CD14-positive monocyte (primary cell): Measurements from ENCODE around the gene HARBI1. TPM values are rescaled to one million over a fixed set of nuclear protein-coding genes. Genes with fewer than 3 reads are reported as not detected.

Source experiments
- DNase-seq, 3 donors: peaks; one replicate each; pipeline ENCODE4 v3.0.0-alpha.2; 2011 to 2022
- H2AFZ ChIP-seq: 2 replicates; pipeline ENCODE4 v1.6.0; 2012; ENCODE audit warnings: mild to moderate bottlenecking, low read depth, low read length, inconsistent platforms; ENCODE audit not compliant: insufficient read depth, poor library complexity, severe bottlenecking
- H3K27ac ChIP-seq, 2 donors: 1 replicate in 1 of 2; 2 replicates in 1 of 2; pipeline ENCODE4 v1.5.1; 2012 to 2013; ENCODE audit warnings: low read length in 2 of 2, control low read depth in 1 of 2, inconsistent platforms in 1 of 2, low read depth in 1 of 2, mild to moderate bottlenecking in 1 of 2
- H3K27me3 ChIP-seq, 2 donors: one replicate each; pipeline versions ENCODE4 v1.6.0 to v1.6.1; 2011 to 2013; ENCODE audit warnings: low read length in 2 of 2; ENCODE audit not compliant: control insufficient read depth in 2 of 2, insufficient read depth in 2 of 2
- H3K36me3 ChIP-seq, 2 donors: replicated peaks in 1 of 2; 1 replicate in 1 of 2; 2 replicates in 1 of 2; pipeline versions ENCODE4 v1.5.1 to v1.6.1; 2012 to 2013; ENCODE audit warnings: low read length in 2 of 2, control low read depth in 1 of 2, inconsistent platforms in 1 of 2, mild to moderate bottlenecking in 1 of 2; ENCODE audit not compliant: insufficient read depth in 2 of 2, control insufficient read depth in 1 of 2
- H3K4me1 ChIP-seq, 2 donors: 1 replicate in 1 of 2; 2 replicates in 1 of 2; pipeline versions ENCODE4 v1.5.1 to v1.6.1; 2012 to 2013; ENCODE audit warnings: low read length in 2 of 2, control low read depth in 1 of 2, inconsistent platforms in 1 of 2, mild to moderate bottlenecking in 1 of 2, moderate library complexity in 1 of 2; ENCODE audit not compliant: insufficient read depth in 2 of 2, control insufficient read depth in 1 of 2
- H3K4me2 ChIP-seq: replicated peaks from 2 replicates; pipeline ENCODE3; 2012; ENCODE audit warnings: low read length, moderate library complexity, mild to moderate bottlenecking; ENCODE audit not compliant: poor library complexity, severe bottlenecking; ENCODE audit errors: extremely low read depth
- H3K4me3 ChIP-seq, 3 experiments: fragments of 200-600 bp in 1 of 3; sonication (generic) in 1 of 3; replicated peaks in 1 of 3; 1 replicate in 2 of 3; 2 replicates in 1 of 3; pipeline ENCODE4 v1.5.1; 2011 to 2013; ENCODE audit warnings: low read length in 3 of 3, mild to moderate bottlenecking in 3 of 3, control low read depth in 2 of 3, low read depth in 2 of 3, inconsistent platforms in 1 of 3, moderate library complexity in 1 of 3
- H3K79me2 ChIP-seq: 2 replicates; pipeline ENCODE4 v1.6.0; 2012; ENCODE audit warnings: mild to moderate bottlenecking, control low read depth, inconsistent platforms, low read length, moderate library complexity; ENCODE audit not compliant: insufficient read depth
- H3K9ac ChIP-seq: 2 replicates; pipeline ENCODE4 v1.6.0; 2017; ENCODE audit warnings: low read length, mild to moderate bottlenecking; ENCODE audit not compliant: insufficient read depth, poor library complexity, severe bottlenecking
- H3K9me3 ChIP-seq, 2 donors: replicated peaks in 1 of 2; 1 replicate in 1 of 2; 2 replicates in 1 of 2; pipeline versions ENCODE4 v1.5.1 to v1.6.1; 2012 to 2013; ENCODE audit warnings: low read length in 2 of 2, control low read depth in 1 of 2; ENCODE audit not compliant: control insufficient read depth in 1 of 2, insufficient read depth in 1 of 2
- H4K20me1 ChIP-seq: 2 replicates; pipeline ENCODE4 v1.6.0; 2012; ENCODE audit warnings: mild to moderate bottlenecking, low read length, control low read depth, moderate library complexity; ENCODE audit not compliant: insufficient read depth
- H3K27ac Mint-ChIP-seq, 7 donors: one replicate each; pipeline ENCODE4 v1.8.0; 2020; ENCODE audit warnings: mild to moderate bottlenecking in 7 of 7, mixed read lengths in 7 of 7, moderate library complexity in 6 of 7, inconsistent platforms in 2 of 7
- H3K27me3 Mint-ChIP-seq, 3 donors: one replicate each; pipeline ENCODE4 v1.8.0; 2021 to 2022; ENCODE audit warnings: low read depth in 3 of 3, mild to moderate bottlenecking in 3 of 3, mixed read lengths in 3 of 3, moderate library complexity in 3 of 3, inconsistent platforms in 1 of 3
- H3K36me3 Mint-ChIP-seq, 2 donors: one replicate each; pipeline ENCODE4 v1.8.0; 2020; ENCODE audit warnings: mixed read lengths in 2 of 2, inconsistent platforms in 1 of 2, mild to moderate bottlenecking in 1 of 2
- H3K4me1 Mint-ChIP-seq: one replicate; pipeline ENCODE4 v1.8.0; 2020; ENCODE audit warnings: mild to moderate bottlenecking, mixed read lengths
- H3K4me3 Mint-ChIP-seq, 2 donors: one replicate each; pipeline ENCODE4 v1.8.0; 2020; ENCODE audit warnings: mild to moderate bottlenecking in 2 of 2, mixed read lengths in 2 of 2, moderate library complexity in 1 of 2
- H3K9me3 Mint-ChIP-seq, 7 donors: one replicate each; pipeline ENCODE4 v1.8.0; 2020 to 2022; ENCODE audit warnings: mixed read lengths in 7 of 7, mild to moderate bottlenecking in 6 of 7, moderate library complexity in 6 of 7, inconsistent platforms in 2 of 7
- WGBS: methylation state at CpG from one replicate; pipeline ENCODE4 v1.1.5; 2013; ENCODE audit warnings: missing lambda C conversion rate; ENCODE audit not compliant: insufficient coverage; 5-methylcytosine and 5-hydroxymethylcytosine counted together
- intact Hi-C, 2 donors: fragments of 100-400 bp; cut with micrococcal nuclease; formaldehyde crosslinking; loops; one replicate each; pipeline versions ENCODE4 v1.15.0 to v1.15.1; 2023
- polyA plus RNA-seq, 3 donors: library from polyadenylated mRNA; depleted of rRNA in 1 of 3; unstranded in 2 of 3; stranded (reverse) in 1 of 3; fragments of 300-500 nt in 2 of 3; fragments of >200 nt in 1 of 3; fragmentation: Illumina TruSeq in 2 of 3; gene quantifications; 1 replicate in 2 of 3; 2 replicates in 1 of 3; pipeline ENCODE4 v1.2.3, GENCODE V29; 2012 to 2021
- TF ChIP-seq, protein P1 (sequence below): fragments of 200-600 bp; IDR thresholded peaks from one replicate; pipeline ENCODE4 v1.8.0; 2022; ENCODE audit warnings: antibody characterized with exemption, mild to moderate bottlenecking

Gene HARBI1
- polyA plus RNA-seq, 3 donors: 2.1 to 4.4 (median 2.1) TPM

DNA sequence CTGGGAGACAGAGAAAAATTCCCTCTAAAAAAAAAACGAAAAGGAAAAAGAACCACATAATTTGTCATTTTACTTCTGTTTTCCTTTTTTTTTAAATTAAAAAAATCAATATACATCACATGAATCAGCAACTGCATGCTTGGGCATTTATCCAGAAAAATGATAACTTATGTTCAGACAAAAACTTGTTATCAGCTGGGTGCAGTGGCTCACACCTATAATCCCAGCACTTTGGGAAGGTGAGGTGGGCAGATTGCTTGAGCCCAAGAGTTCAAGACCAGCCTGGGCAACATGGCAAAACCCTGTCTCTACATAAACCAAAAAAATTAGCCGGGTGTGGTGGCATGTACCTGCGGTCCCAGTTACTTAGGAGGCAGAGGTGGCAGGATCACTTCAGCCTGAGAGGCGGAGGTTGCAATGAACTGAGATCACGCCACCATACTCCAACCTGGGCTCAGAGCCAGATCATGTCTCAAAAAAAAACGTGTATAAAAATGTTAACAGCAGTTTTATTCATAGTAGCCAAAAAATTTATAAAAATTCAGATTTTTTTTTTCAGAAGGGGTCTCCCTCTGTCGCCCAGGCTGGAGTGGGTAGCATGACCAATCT is 51.7 kb downstream of the HARBI1 start:
- intact Hi-C loops: no loop called here
- H3K9ac ChIP-seq: no peak overlapping the region
- no peak overlapping the region for H3K4me3 ChIP-seq
- Mint-ChIP-seq H3K27me3 (no peaks in the 10 kb centered on the region), H3K4me1 (peaks cover 16% of the 10 kb centered on the region), H3K9me3 (peaks cover 0 to 2% (median 0%) of the 10 kb centered on the region in 7 donors), H3K36me3 (peaks cover 5 to 6% of the 10 kb centered on the region in 2 donors), H3K4me3 (no peak overlapping the region), H3K27ac (no peak overlapping the region)
- no peak for DNase-seq
- TF ChIP-seq, protein P1, sequence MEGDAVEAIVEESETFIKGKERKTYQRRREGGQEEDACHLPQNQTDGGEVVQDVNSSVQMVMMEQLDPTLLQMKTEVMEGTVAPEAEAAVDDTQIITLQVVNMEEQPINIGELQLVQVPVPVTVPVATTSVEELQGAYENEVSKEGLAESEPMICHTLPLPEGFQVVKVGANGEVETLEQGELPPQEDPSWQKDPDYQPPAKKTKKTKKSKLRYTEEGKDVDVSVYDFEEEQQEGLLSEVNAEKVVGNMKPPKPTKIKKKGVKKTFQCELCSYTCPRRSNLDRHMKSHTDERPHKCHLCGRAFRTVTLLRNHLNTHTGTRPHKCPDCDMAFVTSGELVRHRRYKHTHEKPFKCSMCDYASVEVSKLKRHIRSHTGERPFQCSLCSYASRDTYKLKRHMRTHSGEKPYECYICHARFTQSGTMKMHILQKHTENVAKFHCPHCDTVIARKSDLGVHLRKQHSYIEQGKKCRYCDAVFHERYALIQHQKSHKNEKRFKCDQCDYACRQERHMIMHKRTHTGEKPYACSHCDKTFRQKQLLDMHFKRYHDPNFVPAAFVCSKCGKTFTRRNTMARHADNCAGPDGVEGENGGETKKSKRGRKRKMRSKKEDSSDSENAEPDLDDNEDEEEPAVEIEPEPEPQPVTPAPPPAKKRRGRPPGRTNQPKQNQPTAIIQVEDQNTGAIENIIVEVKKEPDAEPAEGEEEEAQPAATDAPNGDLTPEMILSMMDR: no peak
- H3K4me1 ChIP-seq: peaks cover 10 to 15% of the 10 kb centered on the region in 2 donors
- WGBS: 100% methylated on average over 2 of the region's 7 CpGs
- no peak overlapping the region for H2AFZ ChIP-seq
- no peaks in the 10 kb centered on the region for H3K27me3 ChIP-seq
- no peaks in the 10 kb centered on the region for H3K36me3 ChIP-seq
- no peak overlapping the region for H3K4me2 ChIP-seq
- H3K79me2 ChIP-seq: peaks cover 88% of the 10 kb centered on the region
- H3K9me3 ChIP-seq: no peaks in the 10 kb centered on the region
- H4K20me1 ChIP-seq: peaks cover 55% of the 10 kb centered on the region
- H3K27ac ChIP-seq: no peak overlapping the region

DNA sequence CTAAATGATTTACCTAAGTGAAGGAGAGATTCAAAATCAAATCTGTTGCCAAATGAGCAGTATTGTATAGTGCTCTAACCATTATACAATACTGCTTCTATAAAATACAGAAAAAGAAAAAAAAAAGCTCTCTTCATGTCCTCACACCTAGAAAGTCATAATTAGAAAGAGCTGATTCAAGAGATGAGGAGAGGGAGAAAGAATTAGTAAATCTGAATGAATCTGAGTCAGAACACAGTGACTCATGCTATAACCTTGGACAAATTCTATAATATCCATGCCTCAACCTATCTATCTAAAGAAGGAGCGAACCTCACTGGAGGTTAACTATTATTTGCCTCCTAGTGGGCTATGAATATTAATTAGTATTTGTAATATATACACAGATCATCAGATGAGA is 52.6 kb downstream of the HARBI1 start:
- H3K4me3 Mint-ChIP-seq: no peak overlapping the region
- WGBS: no CpG with 5 or more reads among the region's 1 CpG

More for the DNA sequence above, 52.6 kb downstream of the HARBI1 start:
- intact Hi-C loops: no loop called here
- Histone ChIP-seq H3K9ac (no peak overlapping the region), H3K4me2 (no peak overlapping the region), H3K4me1 (peaks cover 14 to 21% of the 10 kb centered on the region in 2 donors), H3K9me3 (no peaks in the 10 kb centered on the region), H3K36me3 (no peaks in the 10 kb centered on the region), H3K4me3 (no peak overlapping the region), H3K27me3 (no peaks in the 10 kb centered on the region), H2AFZ (no peak overlapping the region), H3K79me2 (peaks cover 88% of the 10 kb centered on the region), H4K20me1 (peaks cover 51% of the 10 kb centered on the region), H3K27ac (no peak overlapping the region)
- Mint-ChIP-seq H3K4me1 (peaks cover 23% of the 10 kb centered on the region), H3K27ac (no peak overlapping the region), H3K36me3 (peaks cover 4 to 5% of the 10 kb centered on the region in 2 donors), H3K9me3 (peaks cover 0 to 2% (median 0%) of the 10 kb centered on the region in 7 donors), H3K27me3 (no peaks in the 10 kb centered on the region)
- TF ChIP-seq, protein P1: no peak
- no peak for DNase-seq
